ENCODE results near the gene MRPL10.

GRCh38 chr17:47808036-47808829 lies 23.1 kb downstream of the MRPL10 start:
- TF ChIP-seq POLR2AphosphoS5 (IDR thresholded peaks at IDR 0.05; ENCODE audit: insufficient read depth, low read depth, low read length) (no peak), CTCF (IDR thresholded peaks at IDR 0.05; ENCODE audit: extremely low read depth in 1 of 2, insufficient read depth in 1 of 2, low read depth in 1 of 2, low read length in 2 of 2) (no peak), POLR2A (IDR thresholded peaks at IDR 0.05; ENCODE audit: low read depth, low read length) (no peak), MAX (IDR thresholded peaks at IDR 0.05; ENCODE audit: insufficient read depth, insufficient read length) (no peak), EZH2 (IDR thresholded peaks at IDR 0.05; ENCODE audit: borderline replicate concordance, low read depth, low read length, severe bottlenecking) (no peak), FOS (IDR thresholded peaks at IDR 0.05; ENCODE audit: borderline replicate concordance, insufficient read depth, low read length) (no peak), JUN (IDR thresholded peaks at IDR 0.05; ENCODE audit: borderline replicate concordance, insufficient read depth, insufficient read length, low read depth) (no peak)
